GM23338 (cell line): Measurements from ENCODE around the gene CD47. TPM values are rescaled to one million over a fixed set of nuclear protein-coding genes. Genes with fewer than 3 reads are reported as not detected.

Source experiments
- ATAC-seq: fragments of 200-7000 bp; cut with Tn5 transposase; 3 replicates; pipeline ENCODE4 v1.9.1; 2020
- DNase-seq: peaks from one replicate; pipeline ENCODE4 v3.0.0-alpha.2; 2015; ENCODE audit warnings: low spot score
- H2AFZ ChIP-seq: fragments of 200-600 bp; sonication (generic); 2 replicates; pipeline ENCODE4 v1.8.0; 2016; ENCODE audit warnings: antibody characterized with exemption, mild to moderate bottlenecking, moderate library complexity
- H3F3A ChIP-seq: fragments of 200-600 bp; sonication (generic); replicated peaks from 2 replicates; pipeline ENCODE4 v1.8.0; 2017; ENCODE audit warnings: antibody characterized with exemption, mixed run types, low read depth
- H3K27ac ChIP-seq: fragments of 200-600 bp; sonication (generic); 2 replicates; pipeline ENCODE4 v1.6.1; 2016; ENCODE audit warnings: low read depth
- H3K27me3 ChIP-seq: fragments of 200-600 bp; sonication (generic); 2 replicates; pipeline ENCODE4 v1.8.0; 2016; ENCODE audit warnings: mild to moderate bottlenecking, mixed run types, moderate library complexity; ENCODE audit not compliant: insufficient read depth
- H3K36me3 ChIP-seq: fragments of 200-600 bp; sonication (generic); 2 replicates; pipeline ENCODE4 v1.8.0; 2016; ENCODE audit warnings: mild to moderate bottlenecking; ENCODE audit not compliant: insufficient read depth
- H3K4me1 ChIP-seq: fragments of 200-600 bp; sonication (generic); 2 replicates; pipeline ENCODE4 v1.8.0; 2016; ENCODE audit warnings: mild to moderate bottlenecking, moderate library complexity; ENCODE audit not compliant: insufficient read depth
- H3K4me2 ChIP-seq: fragments of 200-600 bp; sonication (generic); 2 replicates; pipeline ENCODE4 v1.7.1; 2017; ENCODE audit warnings: mixed run types
- H3K4me3 ChIP-seq: fragments of 200-600 bp; sonication (generic); 2 replicates; pipeline ENCODE4 v1.6.1; 2016; ENCODE audit warnings: mixed run types
- H3K79me2 ChIP-seq: fragments of 200-600 bp; sonication (generic); replicated peaks from 2 replicates; pipeline ENCODE4 v1.8.0; 2017; ENCODE audit warnings: mild to moderate bottlenecking; ENCODE audit not compliant: insufficient read depth
- H3K9me2 ChIP-seq: fragments of 200-600 bp; sonication (generic); 2 replicates; pipeline ENCODE4 v1.8.0; 2017; ENCODE audit not compliant: insufficient read depth
- H4K20me1 ChIP-seq: fragments of 200-600 bp; sonication (generic); replicated peaks from 2 replicates; pipeline ENCODE4 v1.8.0; 2017; ENCODE audit warnings: mild to moderate bottlenecking; ENCODE audit not compliant: insufficient read depth
- H3K27ac Mint-ChIP-seq: 2 replicates; pipeline ENCODE4 v1.8.0; 2020; ENCODE audit warnings: inconsistent platforms, mild to moderate bottlenecking, moderate library complexity, mixed read lengths
- H3K27me3 Mint-ChIP-seq: 3 replicates; pipeline ENCODE4 v1.8.0; 2022; ENCODE audit warnings: low read depth, mild to moderate bottlenecking, moderate library complexity, mixed read lengths, inconsistent platforms; ENCODE audit not compliant: insufficient read depth, poor library complexity
- H3K36me3 Mint-ChIP-seq: 3 replicates; pipeline ENCODE4 v1.8.0; 2021; ENCODE audit warnings: low read depth, mild to moderate bottlenecking, inconsistent platforms, moderate library complexity, mixed read lengths
- H3K4me1 Mint-ChIP-seq: 3 replicates; pipeline ENCODE4 v1.8.0; 2020; ENCODE audit warnings: mild to moderate bottlenecking, inconsistent platforms, mixed read lengths
- H3K4me3 Mint-ChIP-seq: 3 replicates; pipeline ENCODE4 v1.8.0; 2021; ENCODE audit warnings: moderate library complexity, mild to moderate bottlenecking, inconsistent platforms, mixed read lengths
- H3K9me3 Mint-ChIP-seq: 3 replicates; pipeline ENCODE4 v1.8.0; 2020; ENCODE audit warnings: moderate library complexity, mild to moderate bottlenecking, inconsistent platforms, mixed read lengths
- EZH2 ChIP-seq: fragments of 200-600 bp; sonication (generic); IDR thresholded peaks from one replicate; pipeline ENCODE4 v1.8.0; 2017; ENCODE audit warnings: antibody characterized with exemption, mild to moderate bottlenecking, low read depth; ENCODE audit not compliant: unreplicated experiment
- EZH2phosphoT487 ChIP-seq: fragments of 200-600 bp; sonication (generic); IDR thresholded peaks from one replicate; pipeline ENCODE4 v1.8.1; 2018; ENCODE audit warnings: antibody characterized with exemption; ENCODE audit not compliant: unreplicated experiment
- JUNB ChIP-seq: IDR thresholded peaks from one replicate; pipeline ENCODE4 v1.6.1; 2016; ENCODE audit warnings: antibody characterized with exemption; ENCODE audit not compliant: unreplicated experiment
- NANOG ChIP-seq: IDR thresholded peaks from 2 replicates; pipeline ENCODE4 v1.6.1; 2016; ENCODE audit warnings: antibody characterized with exemption, borderline replicate concordance
- POLR2AphosphoS5 ChIP-seq: IDR thresholded peaks from 2 replicates; pipeline ENCODE4 v1.6.1; 2016; ENCODE audit warnings: antibody characterized with exemption, low read depth
- ZNF114 ChIP-seq: fragments of 250-450 bp; sonication (Bioruptor Pico); IDR thresholded peaks from 2 replicates; pipeline ENCODE4 v1.5.0; 2020; ENCODE audit warnings: mild to moderate bottlenecking, moderate library complexity
- ZNF331 ChIP-seq: fragments of 250-450 bp; sonication (Bioruptor Pico); IDR thresholded peaks from 2 replicates; pipeline ENCODE4 v1.5.0; 2020; ENCODE audit warnings: low read depth, mild to moderate bottlenecking, moderate library complexity
- polyA plus RNA-seq: library from polyadenylated mRNA; unstranded; fragments of >200 nt; fragmentation: Nextera tagmentation; extraction: Ambion mirVana; gene quantifications from 2 replicates; pipeline ENCODE4 v1.2.1, GENCODE V29; 2016
- total RNA-seq: library from RNA; depleted of rRNA; stranded (reverse); fragments of >200 nt; shearing (Covaris generic); gene quantifications from 2 replicates; pipeline ENCODE4 v1.2.3, GENCODE V29; 2014
- TF ChIP-seq, protein P1 (sequence below): IDR thresholded peaks from one replicate; pipeline ENCODE4 v1.6.1; 2018; ENCODE audit warnings: antibody characterized with exemption; ENCODE audit not compliant: unreplicated experiment
- TF ChIP-seq, protein P2 (sequence below), 2 experiments: fragments of 200-600 bp in 1 of 2; sonication (generic) in 1 of 2; conservative IDR thresholded peaks; 2 replicates each; pipeline versions ENCODE4 v1.5.1 to v1.6.1; 2016 to 2017; ENCODE audit warnings: antibody characterized with exemption in 2 of 2, low read depth in 2 of 2, mild to moderate bottlenecking in 2 of 2, moderate library complexity in 1 of 2

The CD47 gene
- total and polyA plus RNA-seq, 2 experiments from 2014 or later: 22.1 to 26.9 TPM

GRCh38 chr3:108099679-108100428, 9.0 kb upstream of the CD47 start (continued):
- TF ChIP-seq, protein P1, sequence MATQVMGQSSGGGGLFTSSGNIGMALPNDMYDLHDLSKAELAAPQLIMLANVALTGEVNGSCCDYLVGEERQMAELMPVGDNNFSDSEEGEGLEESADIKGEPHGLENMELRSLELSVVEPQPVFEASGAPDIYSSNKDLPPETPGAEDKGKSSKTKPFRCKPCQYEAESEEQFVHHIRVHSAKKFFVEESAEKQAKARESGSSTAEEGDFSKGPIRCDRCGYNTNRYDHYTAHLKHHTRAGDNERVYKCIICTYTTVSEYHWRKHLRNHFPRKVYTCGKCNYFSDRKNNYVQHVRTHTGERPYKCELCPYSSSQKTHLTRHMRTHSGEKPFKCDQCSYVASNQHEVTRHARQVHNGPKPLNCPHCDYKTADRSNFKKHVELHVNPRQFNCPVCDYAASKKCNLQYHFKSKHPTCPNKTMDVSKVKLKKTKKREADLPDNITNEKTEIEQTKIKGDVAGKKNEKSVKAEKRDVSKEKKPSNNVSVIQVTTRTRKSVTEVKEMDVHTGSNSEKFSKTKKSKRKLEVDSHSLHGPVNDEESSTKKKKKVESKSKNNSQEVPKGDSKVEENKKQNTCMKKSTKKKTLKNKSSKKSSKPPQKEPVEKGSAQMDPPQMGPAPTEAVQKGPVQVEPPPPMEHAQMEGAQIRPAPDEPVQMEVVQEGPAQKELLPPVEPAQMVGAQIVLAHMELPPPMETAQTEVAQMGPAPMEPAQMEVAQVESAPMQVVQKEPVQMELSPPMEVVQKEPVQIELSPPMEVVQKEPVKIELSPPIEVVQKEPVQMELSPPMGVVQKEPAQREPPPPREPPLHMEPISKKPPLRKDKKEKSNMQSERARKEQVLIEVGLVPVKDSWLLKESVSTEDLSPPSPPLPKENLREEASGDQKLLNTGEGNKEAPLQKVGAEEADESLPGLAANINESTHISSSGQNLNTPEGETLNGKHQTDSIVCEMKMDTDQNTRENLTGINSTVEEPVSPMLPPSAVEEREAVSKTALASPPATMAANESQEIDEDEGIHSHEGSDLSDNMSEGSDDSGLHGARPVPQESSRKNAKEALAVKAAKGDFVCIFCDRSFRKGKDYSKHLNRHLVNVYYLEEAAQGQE: no peak
- no peak for TF ChIP-seq NANOG
- TF ChIP-seq EZH2: no peak
- no peak for TF ChIP-seq ZNF114 (CRISPR knock-in tag)
- no peak for TF ChIP-seq POLR2AphosphoS5
- TF ChIP-seq ZNF331 (CRISPR knock-in tag): no peak
- no peak for TF ChIP-seq EZH2phosphoT487

- Mint-ChIP-seq H3K27ac (no peak overlapping the region), H3K4me3 (no peak overlapping the region), H3K36me3 (no peaks in the 10 kb centered on the region), H3K27me3 (peaks cover 4% of the 10 kb centered on the region), H3K9me3 (no peaks in the 10 kb centered on the region), H3K4me1 (peaks cover 12% of the 10 kb centered on the region)
- no peak overlapping the region for H3K4me2 ChIP-seq
- ATAC-seq (no peak), DNase-seq (no peak)
- no peaks in the 10 kb centered on the region for H3K36me3 ChIP-seq
- no peaks in the 10 kb centered on the region for H4K20me1 ChIP-seq
- H3K9me2 ChIP-seq: no peaks in the 10 kb centered on the region
- H3K27ac ChIP-seq: no peak overlapping the region
- H3K79me2 ChIP-seq: no peaks in the 10 kb centered on the region
- H3K4me3 ChIP-seq: no peak overlapping the region
- H3K4me1 ChIP-seq: no peaks in the 10 kb centered on the region
- no peaks in the 10 kb centered on the region for H3K27me3 ChIP-seq
- no peaks in the 10 kb centered on the region for H3F3A ChIP-seq
- H2AFZ ChIP-seq: no peak overlapping the region
- no peak for TF ChIP-seq JUNB
- TF ChIP-seq NANOG: no peak
- TF ChIP-seq POLR2AphosphoS5: no peak
- TF ChIP-seq ZNF114 (CRISPR knock-in tag): no peak
- TF ChIP-seq, protein P1: no peak
- no peak for TF ChIP-seq EZH2phosphoT487
- TF ChIP-seq, protein P2, sequence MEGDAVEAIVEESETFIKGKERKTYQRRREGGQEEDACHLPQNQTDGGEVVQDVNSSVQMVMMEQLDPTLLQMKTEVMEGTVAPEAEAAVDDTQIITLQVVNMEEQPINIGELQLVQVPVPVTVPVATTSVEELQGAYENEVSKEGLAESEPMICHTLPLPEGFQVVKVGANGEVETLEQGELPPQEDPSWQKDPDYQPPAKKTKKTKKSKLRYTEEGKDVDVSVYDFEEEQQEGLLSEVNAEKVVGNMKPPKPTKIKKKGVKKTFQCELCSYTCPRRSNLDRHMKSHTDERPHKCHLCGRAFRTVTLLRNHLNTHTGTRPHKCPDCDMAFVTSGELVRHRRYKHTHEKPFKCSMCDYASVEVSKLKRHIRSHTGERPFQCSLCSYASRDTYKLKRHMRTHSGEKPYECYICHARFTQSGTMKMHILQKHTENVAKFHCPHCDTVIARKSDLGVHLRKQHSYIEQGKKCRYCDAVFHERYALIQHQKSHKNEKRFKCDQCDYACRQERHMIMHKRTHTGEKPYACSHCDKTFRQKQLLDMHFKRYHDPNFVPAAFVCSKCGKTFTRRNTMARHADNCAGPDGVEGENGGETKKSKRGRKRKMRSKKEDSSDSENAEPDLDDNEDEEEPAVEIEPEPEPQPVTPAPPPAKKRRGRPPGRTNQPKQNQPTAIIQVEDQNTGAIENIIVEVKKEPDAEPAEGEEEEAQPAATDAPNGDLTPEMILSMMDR (conservative IDR thresholded peaks at IDR 0.05; ENCODE audit: low read depth in 2 of 2): no peak
Observed at GRCh38 chr3:108099244-108099643, 8.4 kb upstream of the CD47 start.
